SU-DHL-6 (cell line): Measurements from ENCODE around the gene MFSD6.

Experiments used
- H2AFZ ChIP-seq: fragments of 200-600 bp; sonication (generic); 2 replicates; pipeline ENCODE4 v1.6.1; 2014; ENCODE audit warnings: low read depth, mild to moderate bottlenecking, moderate library complexity, mixed read lengths, antibody characterized with exemption, low read length; ENCODE audit not compliant: severe bottlenecking
- H3F3A ChIP-seq: fragments of 200-600 bp; shearing (Covaris generic); 2 replicates; pipeline ENCODE4 v1.6.0; 2016; ENCODE audit warnings: antibody characterized with exemption, mild to moderate bottlenecking; ENCODE audit not compliant: insufficient read depth
- H3K27ac ChIP-seq: fragments of 200-600 bp; sonication (generic); 2 replicates; pipeline ENCODE4 v1.5.1; 2016; ENCODE audit warnings: low read depth, mild to moderate bottlenecking, low read length, moderate library complexity, mixed read lengths
- H3K27me3 ChIP-seq: fragments of 200-600 bp; sonication (generic), shearing (Covaris generic); 2 replicates; pipeline ENCODE4 v1.6.0; 2014; ENCODE audit warnings: mild to moderate bottlenecking, low read length
- H3K36me3 ChIP-seq: fragments of 200-600 bp; sonication (generic); 2 replicates; pipeline ENCODE4 v1.6.1; 2014; ENCODE audit warnings: mild to moderate bottlenecking, low read length, mixed read lengths
- H3K4me2 ChIP-seq: fragments of 300-600, 200-600 bp; shearing (Covaris generic), sonication (generic); 2 replicates; pipeline ENCODE4 v1.6.0; 2014; ENCODE audit warnings: low read length, low read depth, mild to moderate bottlenecking; ENCODE audit not compliant: poor library complexity, severe bottlenecking
- H3K4me3 ChIP-seq: fragments of 200-600 bp; sonication (generic); 2 replicates; pipeline ENCODE4 v1.5.1; 2014; ENCODE audit warnings: antibody characterized with exemption, low read length, mild to moderate bottlenecking, mixed read lengths; ENCODE audit not compliant: insufficient read depth, poor library complexity, severe bottlenecking
- H3K79me2 ChIP-seq: fragments of 200-600 bp; sonication (generic); 2 replicates; pipeline ENCODE4 v1.6.1; 2014; ENCODE audit warnings: mild to moderate bottlenecking, low read length, moderate library complexity; ENCODE audit not compliant: insufficient read depth
- H3K9ac ChIP-seq: fragments of 200-600 bp; sonication (generic); 2 replicates; pipeline ENCODE4 v1.7.0; 2014; ENCODE audit warnings: mild to moderate bottlenecking, low read length
- H3K9me2 ChIP-seq: fragments of 200-600 bp; sonication (generic); replicated peaks from 2 replicates; pipeline ENCODE4 v1.6.1; 2014; ENCODE audit warnings: low read length; ENCODE audit not compliant: insufficient read depth
- H3K9me3 ChIP-seq: fragments of 200-600 bp; sonication (generic); 2 replicates; pipeline ENCODE4 v1.6.1; 2014; ENCODE audit warnings: low read length, mixed read lengths; ENCODE audit not compliant: insufficient read depth
- H4K20me1 ChIP-seq: fragments of 200-600 bp; sonication (generic); 2 replicates; pipeline ENCODE4 v1.6.1; 2014; ENCODE audit warnings: low read depth, mild to moderate bottlenecking, antibody characterized with exemption, low read length, moderate library complexity, mixed read lengths
- EZH2phosphoT487 ChIP-seq: fragments of 200-600 bp; sonication (generic), shearing (Covaris generic); conservative IDR thresholded peaks from 2 replicates; pipeline ENCODE4 v1.6.1; 2018; ENCODE audit warnings: mild to moderate bottlenecking, antibody characterized with exemption, low read length, moderate library complexity, mixed read lengths
- TF ChIP-seq, protein P1 (sequence below): fragments of 200-600 bp; sonication (generic); IDR thresholded peaks from one replicate; pipeline ENCODE4 v1.5.1; 2017; ENCODE audit warnings: antibody characterized with exemption, mild to moderate bottlenecking, low read length, moderate library complexity; ENCODE audit not compliant: insufficient read depth, poor library complexity, severe bottlenecking

Gene MFSD6

DNA sequence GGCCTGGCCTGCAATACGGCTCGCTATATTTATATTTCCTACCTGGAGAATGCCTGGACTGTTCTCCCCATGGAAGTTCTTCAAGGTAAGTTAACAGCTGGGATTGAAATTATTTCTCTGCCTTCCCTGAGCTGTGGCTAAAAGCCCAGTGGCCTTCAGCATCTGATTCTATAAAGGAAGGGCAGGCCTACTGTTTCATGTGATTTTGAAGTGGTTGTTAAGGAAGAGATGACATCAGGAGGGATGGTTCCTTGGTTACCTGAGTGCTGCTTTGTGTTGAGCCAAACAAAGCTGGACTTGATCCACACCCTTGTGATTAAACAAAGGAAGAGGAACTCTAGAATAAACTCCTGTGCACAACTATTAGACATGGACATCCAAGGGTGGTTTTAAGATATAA is 61.6 kb downstream of the MFSD6 start:
- H3K9me2 ChIP-seq: no peaks in the 10 kb centered on the region
- no peaks in the 10 kb centered on the region for H3K79me2 ChIP-seq
- no peak overlapping the region for H3K4me2 ChIP-seq
- TF ChIP-seq, protein P1, sequence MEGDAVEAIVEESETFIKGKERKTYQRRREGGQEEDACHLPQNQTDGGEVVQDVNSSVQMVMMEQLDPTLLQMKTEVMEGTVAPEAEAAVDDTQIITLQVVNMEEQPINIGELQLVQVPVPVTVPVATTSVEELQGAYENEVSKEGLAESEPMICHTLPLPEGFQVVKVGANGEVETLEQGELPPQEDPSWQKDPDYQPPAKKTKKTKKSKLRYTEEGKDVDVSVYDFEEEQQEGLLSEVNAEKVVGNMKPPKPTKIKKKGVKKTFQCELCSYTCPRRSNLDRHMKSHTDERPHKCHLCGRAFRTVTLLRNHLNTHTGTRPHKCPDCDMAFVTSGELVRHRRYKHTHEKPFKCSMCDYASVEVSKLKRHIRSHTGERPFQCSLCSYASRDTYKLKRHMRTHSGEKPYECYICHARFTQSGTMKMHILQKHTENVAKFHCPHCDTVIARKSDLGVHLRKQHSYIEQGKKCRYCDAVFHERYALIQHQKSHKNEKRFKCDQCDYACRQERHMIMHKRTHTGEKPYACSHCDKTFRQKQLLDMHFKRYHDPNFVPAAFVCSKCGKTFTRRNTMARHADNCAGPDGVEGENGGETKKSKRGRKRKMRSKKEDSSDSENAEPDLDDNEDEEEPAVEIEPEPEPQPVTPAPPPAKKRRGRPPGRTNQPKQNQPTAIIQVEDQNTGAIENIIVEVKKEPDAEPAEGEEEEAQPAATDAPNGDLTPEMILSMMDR: no peak
- TF ChIP-seq EZH2phosphoT487: no peak
- H3K9ac ChIP-seq: no peak overlapping the region
- no peak overlapping the region for H3K4me3 ChIP-seq
- no peaks in the 10 kb centered on the region for H4K20me1 ChIP-seq
- H3K27me3 ChIP-seq: no peaks in the 10 kb centered on the region
- no peaks in the 10 kb centered on the region for H3K36me3 ChIP-seq
- H3K27ac ChIP-seq: no peak overlapping the region
- no peak overlapping the region for H2AFZ ChIP-seq
- no peaks in the 10 kb centered on the region for H3K9me3 ChIP-seq
- H3F3A ChIP-seq: no peaks in the 10 kb centered on the region

DNA sequence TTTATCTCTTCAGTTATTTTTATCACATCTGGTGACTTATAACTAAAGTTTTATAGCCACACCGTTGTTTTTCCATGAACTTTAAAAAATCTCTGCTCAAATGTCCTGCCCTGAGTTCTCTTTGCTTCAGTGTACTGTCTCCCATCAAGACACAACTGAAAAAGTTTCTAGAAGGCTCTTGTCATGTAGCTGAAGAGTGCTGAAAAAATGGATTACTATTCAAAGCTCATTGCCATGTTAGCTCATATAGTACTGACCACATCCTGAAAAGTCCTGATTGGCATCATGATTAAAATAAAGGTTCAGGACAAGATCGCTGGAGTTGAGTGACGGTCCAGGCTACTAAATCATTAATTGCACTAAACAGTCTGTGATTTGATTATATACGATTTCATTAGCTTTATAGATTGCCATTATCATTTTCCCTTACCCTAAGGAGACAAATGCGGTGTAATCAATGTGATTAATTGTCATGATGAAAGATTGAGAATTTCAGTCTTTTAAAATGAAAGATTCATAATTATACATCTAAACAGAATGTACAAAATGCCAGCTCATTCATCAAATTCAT is 62.2 kb downstream of the MFSD6 start:
- TF ChIP-seq EZH2phosphoT487: no peak
- TF ChIP-seq, protein P1: no peak
- H4K20me1 ChIP-seq: no peaks in the 10 kb centered on the region
- H3K27ac ChIP-seq: no peak overlapping the region
- H3K9ac ChIP-seq: no peak overlapping the region
- no peaks in the 10 kb centered on the region for H3K9me2 ChIP-seq
- no peaks in the 10 kb centered on the region for H3F3A ChIP-seq
- no peaks in the 10 kb centered on the region for H3K36me3 ChIP-seq
- no peaks in the 10 kb centered on the region for H3K27me3 ChIP-seq
- no peak overlapping the region for H3K4me2 ChIP-seq
- no peaks in the 10 kb centered on the region for H3K79me2 ChIP-seq
- no peak overlapping the region for H2AFZ ChIP-seq
- H3K4me3 ChIP-seq: no peak overlapping the region
- H3K9me3 ChIP-seq: no peaks in the 10 kb centered on the region

DNA sequence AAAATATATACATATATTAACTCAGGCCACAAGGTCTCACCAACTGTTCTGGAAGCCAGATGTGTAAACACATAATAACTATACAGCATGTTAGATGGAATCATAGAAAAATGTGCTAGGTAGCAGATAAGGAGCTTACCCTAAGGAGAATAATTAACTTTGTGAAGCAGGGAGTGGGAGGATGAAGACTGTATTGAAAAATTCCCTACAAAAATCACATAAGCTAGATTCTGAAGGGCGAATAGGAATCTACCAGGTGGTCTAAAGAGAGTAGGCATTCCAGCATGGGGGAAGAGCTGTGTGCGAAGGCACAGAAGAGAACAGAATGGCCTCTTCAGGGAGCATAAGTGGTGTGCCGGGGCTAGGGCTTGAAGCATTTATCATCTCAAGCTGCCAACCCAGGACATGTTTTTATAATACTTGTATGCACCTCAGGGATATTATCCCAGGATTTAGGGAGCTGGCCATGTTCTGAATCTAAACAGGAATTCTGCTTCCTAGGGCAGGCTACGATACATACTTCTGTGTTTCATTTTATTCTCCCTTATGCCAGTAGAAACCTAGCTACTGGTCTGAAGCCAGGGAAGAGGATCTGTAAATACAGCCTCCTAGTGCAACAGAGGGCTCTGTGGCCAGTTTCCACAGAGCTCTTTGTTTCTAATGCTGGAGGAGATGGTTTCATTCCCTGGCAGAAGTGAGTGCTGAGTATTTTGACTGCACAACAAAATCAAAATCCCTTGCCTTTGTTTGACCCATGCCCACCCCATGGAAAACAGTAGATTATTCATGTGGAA is 69.7 kb downstream of the MFSD6 start:
- Histone ChIP-seq H3K9me3 (no peaks in the 10 kb centered on the region), H3K9me2 (no peaks in the 10 kb centered on the region), H3K9ac (no peak overlapping the region), H3K27me3 (no peaks in the 10 kb centered on the region), H3K27ac (no peak overlapping the region), H3K4me3 (no peak overlapping the region), H4K20me1 (no peaks in the 10 kb centered on the region), H3K4me2 (no peak overlapping the region), H3K36me3 (no peaks in the 10 kb centered on the region), H3F3A (no peaks in the 10 kb centered on the region), H2AFZ (no peak overlapping the region), H3K79me2 (no peaks in the 10 kb centered on the region)
- TF ChIP-seq, protein P1: no peak
- no peak for TF ChIP-seq EZH2phosphoT487
